Ammon's horn (tissue), 1 donor: Measurements from ENCODE around the gene ADH1C.
"Not testable (repeated sequence)": the region's sequence is repeated elsewhere in the genome, so short reads cannot be mapped to it uniquely, and the experiment has no call there.

ENCODE experiments used
- DNase-seq: peaks from one replicate; pipeline ENCODE4 v3.0.0-alpha.2; 2016; ENCODE audit warnings: low spot score

The ADH1C gene

DNA sequence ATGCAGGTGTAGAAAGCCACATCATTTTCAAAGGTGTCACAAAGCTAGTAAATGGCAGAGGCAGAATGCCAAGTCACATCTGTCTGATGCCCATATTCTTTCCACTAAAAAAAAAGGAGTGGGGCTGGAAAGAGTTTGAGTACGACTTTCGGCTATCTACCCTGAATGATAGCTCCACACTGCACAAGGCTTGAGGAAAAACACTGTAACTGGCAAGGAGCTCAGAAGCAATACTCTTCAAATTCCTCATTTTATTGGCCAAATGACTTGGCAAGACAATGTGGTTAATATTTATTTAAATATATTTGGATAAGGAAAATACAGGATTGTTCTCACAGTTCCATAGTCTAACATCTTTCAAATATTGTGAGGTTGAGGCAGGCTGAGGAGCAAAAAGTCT, 5.4 kb upstream of the ADH1C start:
- no peak for DNase-seq

DNA sequence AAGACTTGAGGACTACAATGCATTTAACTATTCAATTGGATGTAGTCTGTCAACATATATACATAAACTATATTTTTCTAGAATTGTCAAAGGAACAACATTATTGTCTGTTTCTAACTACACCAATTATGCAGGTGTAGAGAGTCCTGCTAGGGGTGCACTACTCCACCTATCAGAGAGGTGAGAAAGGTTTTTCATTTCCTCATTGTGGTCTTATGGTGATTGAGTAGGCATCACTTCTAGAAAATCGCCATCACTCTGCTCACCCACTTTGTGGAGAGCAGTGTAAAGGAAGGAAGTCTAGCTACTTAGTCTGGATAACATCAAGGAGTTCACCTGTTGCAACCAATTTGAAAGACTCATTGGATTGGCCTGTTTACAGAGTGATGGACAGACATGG, 4.4 kb upstream of the ADH1C start:
- no peak for DNase-seq

DNA sequence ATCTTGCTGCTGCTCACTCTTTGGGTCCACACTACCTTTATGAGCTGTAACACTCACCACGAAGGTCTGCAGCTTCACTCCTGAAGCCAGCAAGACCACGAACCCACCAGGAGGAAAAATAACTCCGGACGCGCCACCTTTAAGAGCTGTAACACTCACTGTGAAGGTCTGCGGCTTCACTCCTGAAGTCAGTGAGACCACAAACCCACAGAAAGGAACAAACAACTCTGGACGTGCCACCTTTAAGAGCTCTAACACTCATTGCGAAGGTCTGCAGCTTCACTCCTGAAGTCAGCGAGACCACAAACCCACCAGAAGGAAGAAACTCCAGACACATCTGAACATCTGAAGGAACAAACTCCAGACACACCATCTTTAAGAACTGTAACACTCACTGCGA, 3.6 kb upstream of the ADH1C start:
- not testable (repeated sequence) for DNase-seq

DNA sequence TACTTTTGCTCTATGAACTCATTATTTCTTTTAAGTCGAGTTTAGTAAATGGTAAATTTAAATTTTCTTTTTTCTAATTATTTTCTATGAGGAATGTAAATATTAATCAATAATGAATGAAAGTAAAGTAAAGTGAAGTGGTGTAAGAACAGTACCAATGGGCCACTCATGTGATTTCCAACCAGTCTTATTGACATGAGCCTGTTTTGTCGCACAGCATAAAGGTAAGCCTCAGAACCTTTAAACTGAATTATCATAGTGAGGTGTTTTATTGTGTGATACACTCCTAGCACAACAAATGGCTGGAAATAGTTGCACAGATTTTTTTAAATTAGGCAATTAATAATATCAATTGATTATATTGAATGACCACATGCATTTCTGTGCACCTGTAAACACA, 1.1 kb downstream of the ADH1C start:
- no peak for DNase-seq

DNA sequence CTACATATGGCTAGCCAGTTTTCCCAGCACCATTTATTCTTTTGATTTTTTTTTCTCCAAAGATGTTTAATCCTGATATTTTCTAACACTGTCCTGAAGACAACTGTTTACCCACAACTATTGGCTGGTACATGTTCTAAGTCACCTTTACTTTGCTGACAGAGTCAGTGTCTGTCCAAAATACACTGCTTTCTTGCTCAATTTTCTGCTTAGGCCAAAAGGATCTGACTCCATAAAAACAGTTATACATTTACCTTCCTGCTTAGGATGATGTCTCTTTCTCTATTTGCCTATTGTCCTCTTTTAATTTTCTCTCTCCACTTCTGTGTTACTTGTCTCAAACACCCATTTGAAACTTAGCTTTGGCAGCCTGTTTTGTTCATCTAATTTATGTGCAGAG, 3.2 kb downstream of the ADH1C start:
- no peak for DNase-seq

DNA sequence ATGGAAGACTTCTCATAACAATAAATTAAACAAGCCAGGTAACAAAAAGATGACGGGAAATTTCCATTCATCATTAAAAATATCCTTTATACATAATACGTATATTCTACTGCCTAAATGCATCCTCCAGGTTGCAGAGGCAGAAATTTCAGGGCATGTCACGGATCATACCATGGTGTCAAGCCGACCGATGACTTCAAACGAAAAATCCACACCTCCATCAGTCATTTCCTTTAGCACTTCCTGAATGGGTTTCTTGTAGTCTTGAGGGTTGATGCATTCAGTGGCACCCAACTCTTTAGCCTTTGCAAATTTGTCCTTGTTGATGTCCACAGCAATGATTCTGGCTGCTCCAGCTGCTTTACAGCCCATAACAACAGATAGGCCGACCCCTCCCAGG, 9.9 kb downstream of the ADH1C start:
- not testable (repeated sequence) for DNase-seq

DNA sequence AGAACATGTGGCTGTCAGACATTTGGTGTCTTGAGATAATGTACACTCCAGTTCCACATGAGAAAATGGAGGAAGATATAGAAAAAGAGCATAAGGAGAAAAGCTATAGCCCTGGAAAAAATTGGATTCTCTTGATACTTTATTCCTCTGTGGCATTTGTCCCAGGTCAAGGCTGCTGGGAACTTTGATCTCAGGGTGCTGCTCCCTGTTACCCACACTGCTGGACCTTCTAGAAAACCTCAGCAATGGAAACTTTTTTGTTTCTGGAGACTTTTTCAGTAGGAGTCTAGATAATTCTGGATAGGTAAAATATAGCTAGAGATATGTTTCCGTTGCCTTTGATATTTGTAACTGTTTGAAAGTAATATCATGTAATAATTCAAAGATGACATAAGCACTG, 11.1 kb downstream of the ADH1C start:
- no peak for DNase-seq

DNA sequence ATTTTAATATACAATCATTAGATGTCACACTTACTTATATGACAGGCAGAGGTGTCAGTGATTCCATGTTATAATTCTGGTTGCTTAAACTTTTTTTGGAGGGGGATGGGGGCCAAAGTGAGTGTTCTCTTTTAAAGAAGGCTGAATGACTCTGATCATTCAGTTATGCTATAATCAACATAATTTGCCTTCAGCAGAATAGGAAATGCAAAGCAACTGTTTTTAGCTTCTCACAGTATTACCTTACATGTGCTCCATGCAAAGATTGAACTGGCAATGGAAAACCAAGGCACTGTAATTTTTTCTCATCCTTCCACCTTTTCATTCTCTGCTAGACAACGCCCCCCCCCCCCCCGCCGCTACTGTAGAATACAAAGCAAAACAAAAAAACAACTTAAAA, 13.4 kb downstream of the ADH1C start:
- DNase-seq: no peak

DNA sequence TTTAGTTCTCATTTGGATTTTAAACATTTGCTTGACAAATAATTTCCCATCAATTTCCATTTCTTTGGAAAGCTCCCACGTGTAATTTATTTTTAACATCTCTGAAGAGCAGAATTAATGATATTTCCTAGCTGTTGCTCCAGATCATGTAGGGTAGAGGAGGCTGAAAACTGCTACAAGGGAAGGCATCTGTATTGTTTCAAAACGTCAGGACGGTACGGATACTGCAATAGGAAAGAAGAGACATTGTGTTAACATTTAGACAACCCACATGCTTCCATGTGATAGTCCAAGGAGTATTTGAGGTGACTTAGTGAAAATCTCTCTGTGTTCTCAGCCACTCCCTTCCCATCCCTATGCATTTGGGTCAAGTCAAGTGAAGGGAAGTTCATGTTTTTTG, 16.0 kb downstream of the ADH1C start:
- no peak for DNase-seq

DNA sequence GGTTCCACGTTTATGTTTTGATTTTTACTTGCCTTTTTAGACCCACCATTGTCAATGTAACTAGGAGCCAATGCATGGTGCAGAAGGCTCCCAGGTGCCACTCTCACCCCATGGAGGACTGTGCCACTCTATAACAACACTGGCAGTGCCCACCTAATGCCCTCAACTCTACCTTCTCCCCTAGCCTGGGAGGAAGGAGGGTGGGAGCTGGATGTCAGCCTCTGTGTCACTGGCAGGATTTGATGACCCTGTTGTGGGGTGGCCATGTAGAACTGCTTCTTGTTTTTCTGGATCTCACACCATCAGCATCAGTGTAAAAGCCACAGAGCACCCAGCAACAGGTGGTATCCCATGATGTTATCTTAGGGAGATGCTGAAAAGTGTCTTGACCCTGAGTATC, 17.7 kb downstream of the ADH1C start:
- DNase-seq: no peak

DNA sequence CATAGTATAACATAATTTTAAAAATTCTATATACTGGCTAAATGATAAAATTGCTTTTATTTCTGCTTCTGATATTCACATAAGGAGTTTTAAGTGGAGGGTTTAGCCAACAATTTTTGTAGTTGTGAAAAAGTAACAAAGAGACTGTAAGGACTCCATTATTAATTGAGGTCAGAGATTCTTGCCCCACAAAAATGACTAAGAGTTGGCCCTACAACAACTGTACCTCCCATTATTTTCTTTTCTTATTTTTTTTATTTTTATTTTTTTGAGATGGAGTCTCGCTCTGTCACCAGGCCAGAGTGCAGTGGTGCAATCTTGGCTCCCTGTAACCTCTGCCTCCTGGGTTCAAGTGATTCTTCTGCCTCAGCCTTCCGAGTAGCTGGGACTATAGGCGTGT, 21.9 kb downstream of the ADH1C start:
- no peak for DNase-seq

DNA sequence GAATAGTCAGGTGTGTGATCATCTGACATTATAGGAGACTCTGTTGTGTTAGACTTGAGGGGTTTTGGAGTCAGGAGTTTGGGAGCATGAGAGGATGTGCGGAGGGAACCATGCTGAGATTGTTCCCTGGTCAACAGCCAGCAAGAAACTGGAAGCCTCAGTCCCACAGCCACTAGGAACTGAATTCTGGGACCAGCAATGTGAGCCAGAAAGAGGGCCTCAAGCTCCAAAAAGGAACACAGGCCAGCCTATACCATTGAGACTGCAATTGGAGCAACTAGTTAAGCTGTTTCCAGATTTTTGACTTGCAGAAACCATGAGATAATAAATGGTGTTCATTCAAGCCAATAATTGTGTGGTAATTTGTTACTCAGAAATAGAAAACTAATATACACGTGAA, 22.7 kb downstream of the ADH1C start:
- no peak for DNase-seq

DNA sequence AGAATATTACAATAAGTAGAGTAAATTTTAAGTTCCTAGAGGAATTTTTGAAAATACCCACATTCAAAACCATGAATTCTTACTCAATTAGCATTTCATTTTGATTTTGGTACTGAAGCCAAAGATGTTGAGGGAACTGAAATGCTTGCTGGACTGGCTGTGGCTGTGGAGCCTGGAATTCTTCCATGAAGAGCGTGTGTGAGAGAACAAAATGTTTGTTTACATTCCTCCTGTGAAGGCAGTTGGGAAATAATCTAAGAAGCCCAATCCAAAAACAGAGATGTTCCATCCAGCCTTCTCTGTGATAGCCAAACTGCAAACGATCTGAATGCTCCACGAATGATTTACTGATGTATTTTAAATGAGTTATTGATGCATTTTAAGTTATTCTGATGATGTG, 27.6 kb downstream of the ADH1C start:
- peak; percentile 67 for DNase-seq

DNA sequence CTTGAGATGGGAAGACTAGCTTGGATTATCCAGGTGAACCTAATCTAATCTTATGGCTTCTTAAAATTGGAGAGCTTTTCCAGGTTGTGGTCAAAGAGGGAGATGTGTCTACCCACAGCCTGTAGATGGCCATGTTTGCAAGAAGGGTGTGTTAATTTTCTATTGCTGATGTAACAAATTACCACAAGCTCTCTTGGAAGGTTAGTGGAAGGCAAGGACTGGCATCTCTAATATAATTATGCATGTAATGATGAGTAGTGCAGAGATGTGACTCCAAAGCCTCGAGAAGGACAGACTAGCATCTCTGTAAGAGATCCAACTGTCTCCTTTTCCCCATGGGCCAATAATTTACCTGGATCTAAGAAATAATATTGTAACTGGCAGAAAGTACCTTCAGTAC, 28.2 kb downstream of the ADH1C start:
- no peak for DNase-seq

DNA sequence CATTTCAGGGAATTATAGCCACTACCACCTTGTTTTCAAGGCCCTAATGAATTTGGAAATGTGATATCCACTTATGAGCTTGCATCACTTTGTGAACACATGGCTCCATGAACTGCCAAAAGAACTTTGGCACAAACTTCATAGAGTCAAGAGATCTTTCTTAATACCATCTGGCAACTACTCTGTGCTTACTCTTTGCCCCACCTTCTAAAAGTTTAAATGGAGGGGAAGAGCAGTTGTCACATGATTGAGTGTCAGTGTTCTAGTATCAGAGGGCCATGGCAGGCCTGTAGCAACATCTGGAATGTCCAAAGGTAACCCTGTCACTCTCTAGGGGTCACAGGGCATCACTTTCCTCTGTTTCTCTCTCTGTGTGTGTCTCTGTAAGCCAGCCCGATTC, 28.8 kb downstream of the ADH1C start:
- no peak for DNase-seq

DNA sequence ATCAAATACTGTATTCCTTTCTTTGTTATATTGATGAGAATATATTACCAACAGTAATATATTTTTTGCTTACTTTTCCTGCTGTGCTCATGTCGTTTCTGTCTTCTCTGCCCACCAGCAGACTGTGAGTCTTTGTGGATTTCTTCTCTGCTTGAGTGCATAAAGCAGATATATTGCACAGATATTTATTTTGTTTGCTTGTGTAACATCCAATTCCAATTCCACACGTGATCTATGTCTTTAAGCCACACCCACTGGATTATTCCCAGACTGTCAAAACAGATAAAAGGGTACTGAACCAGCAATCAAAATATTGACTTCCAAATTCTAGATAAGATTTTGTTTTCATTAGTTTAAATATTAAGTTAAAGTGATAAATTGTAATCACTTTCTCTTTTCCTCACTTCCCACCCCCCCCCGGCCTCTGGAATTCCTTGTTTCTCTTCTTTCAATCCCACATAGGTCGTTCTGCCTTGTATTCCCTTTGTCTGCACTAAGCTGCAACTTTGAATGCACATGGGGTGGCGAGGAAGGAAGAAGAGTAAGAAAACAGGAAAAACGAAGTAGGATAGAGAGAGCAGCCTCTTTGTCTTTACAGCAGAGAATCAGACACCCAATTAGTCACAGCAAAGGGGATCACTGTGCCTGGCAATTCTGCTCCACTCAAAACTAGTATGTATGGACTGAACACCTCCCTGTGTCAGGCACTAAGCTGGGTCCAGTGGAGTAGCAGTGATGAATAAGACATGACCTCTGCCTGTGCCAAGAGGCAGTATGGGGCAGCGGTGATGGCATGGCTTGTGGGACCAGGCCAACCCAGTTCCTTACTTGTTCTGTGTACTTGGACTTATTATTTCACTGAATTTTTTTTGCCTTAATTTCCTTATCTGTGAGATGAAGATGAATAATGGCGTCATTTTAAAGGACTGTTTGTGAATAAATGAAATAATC, 31.0 kb downstream of the ADH1C start, which contains the start of gene ADH1B:
ADH1B (minus strand) TSS at position 161 of the 951 bp plus-strand sequence; CDS start at position 91, 70 bp downstream.
- DNase-seq: no peak

DNA sequence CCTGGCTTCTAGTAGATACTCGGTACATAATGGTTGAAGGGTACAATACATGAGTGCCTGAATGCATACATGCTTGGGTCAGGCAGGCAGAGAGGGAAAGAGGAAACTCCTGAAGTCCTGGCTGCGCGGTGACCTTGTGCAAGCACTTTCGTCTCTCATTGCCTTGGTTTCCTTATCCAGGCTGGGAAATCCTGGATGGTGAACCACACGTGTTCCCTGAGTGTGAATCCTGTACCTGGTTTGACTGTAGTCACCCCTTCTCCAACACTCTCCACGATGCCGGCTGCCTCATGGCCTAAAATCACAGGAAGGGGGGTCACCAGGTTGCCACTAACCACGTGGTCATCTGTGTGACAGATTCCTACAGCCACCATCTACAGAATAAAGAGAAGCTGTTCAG, 34.7 kb downstream of the ADH1C start:
- not testable (repeated sequence) for DNase-seq

DNA sequence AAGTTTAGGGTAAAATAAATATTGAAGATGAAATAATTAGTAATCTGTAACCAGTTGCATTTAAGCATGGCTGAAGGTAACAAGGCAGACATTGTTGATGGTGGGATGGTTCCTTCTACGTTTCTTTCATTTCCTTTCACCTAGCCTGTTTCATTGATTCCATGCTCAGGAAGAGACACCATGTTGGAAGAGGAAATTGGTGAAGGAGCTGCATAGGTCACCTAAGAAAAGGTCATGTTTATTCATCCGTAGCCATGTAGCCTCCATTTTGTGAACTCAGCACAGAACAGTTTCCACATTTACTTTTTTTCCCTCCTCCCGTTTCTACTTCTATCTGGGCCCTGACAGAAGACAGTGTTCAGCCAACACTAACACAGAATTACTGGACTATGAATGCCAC, 35.2 kb downstream of the ADH1C start:
- DNase-seq: no peak

DNA sequence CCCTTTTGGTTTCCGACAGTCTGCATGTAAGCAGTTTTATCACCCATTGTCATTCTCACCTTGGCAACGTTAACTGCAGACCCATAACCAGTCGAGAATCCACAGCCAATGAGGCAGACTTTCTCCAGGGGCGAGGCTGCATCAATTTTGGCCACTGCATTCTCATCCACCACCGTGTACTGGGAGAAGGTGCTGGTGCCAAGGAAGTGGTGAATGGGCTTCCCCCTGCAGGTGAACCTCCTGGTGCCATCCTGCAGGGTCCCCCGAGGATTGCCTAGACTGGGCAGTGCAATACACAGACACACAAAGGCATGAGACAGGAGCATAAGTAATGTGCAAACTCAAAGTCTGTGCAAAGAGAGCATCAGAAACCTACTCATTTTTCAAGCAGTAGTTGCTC, 36.7 kb downstream of the ADH1C start:
- DNase-seq: no peak

DNA sequence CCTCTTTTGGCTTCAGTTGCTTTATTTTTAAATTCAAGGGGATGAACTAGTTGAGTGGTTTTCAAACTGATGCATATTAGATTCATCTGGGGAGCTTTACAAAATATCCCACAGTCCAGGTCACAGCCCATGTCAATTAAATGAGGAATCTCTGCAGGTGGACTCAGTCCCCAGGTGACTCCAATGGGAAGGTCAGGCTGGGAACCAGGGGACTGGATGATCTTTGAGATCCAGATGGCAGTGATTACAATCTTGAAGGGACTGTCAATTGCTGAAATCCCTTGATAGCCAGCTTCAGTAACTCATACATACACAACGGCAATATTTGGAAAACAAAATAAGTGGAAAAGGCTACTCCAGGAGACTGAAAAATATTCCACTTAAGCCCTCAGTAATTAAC, 38.3 kb downstream of the ADH1C start:
- no peak for DNase-seq

DNA sequence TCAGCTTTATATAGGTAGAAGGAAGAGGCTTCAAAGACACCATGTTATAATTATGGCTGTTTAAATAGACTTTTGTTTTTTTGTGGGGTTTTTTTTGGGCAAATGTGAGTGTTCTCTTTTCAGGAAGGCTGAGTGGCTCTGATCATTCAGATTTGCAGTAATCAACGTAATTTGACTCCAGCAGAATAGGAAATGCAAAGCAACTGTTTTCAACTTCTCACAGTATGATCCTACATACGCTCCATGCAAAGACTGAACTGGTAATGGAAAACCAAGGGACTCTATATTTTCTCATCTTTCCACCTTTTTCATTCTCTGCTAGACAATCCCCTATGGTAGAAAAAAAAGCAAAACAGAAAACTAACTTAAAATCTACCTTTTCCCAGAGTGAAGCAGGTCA, 42.2 kb downstream of the ADH1C start:
- no peak for DNase-seq

DNA sequence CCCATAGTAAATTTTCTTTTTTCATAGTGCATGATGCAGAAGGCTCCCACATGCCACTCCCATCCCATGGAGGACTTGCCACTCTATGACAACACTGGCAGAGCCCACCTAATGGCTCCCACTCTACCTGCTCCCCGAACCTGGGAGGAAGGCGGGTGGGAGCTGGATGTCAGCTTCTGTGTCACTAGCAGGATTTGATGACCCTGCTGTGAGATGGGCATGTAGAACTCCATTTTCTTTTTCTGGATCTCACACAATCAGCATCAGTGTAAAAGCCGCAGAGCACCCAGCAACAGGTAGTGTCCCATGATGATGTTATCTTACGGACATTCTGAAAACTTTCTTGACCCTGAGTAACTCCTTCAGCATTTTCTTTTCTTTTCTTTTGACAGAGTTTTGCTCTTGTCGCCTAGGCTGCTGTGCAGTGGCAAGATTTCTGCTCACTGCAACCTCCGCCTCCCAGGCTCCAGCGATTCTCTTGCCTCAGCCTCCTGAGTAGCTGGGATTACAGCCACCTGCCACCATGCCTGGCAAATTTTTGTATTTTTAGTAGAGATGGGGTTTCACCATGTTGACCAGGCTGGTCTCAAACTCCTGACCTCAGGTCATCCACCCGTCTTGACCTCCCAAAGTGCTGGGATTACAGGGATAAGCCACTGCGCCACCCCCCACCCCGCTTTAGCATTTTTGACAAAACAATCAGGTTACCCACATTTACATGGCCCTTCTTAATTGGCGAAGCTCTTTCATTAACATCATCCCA, 46.7 kb downstream of the ADH1C start:
- no peak for DNase-seq
